Mucosa of rectum (tissue), 2 donors: ENCODE data around the gene CDK10.

Experiments used
- H3K27ac ChIP-seq, 2 donors: one replicate each; pipeline ENCODE4 v1.7.0; 2013; ENCODE audit warnings: inconsistent platforms in 2 of 2, low read depth in 2 of 2, low read length in 2 of 2
- H3K27me3 ChIP-seq, 2 donors: one replicate each; pipeline ENCODE4 v1.7.0; 2013; ENCODE audit warnings: low read length in 2 of 2; ENCODE audit not compliant: control insufficient read depth in 2 of 2, insufficient read depth in 2 of 2
- H3K36me3 ChIP-seq, 2 donors: one replicate each; pipeline ENCODE4 v1.7.0; 2013; ENCODE audit warnings: low read length in 2 of 2; ENCODE audit not compliant: control insufficient read depth in 2 of 2, insufficient read depth in 2 of 2
- H3K4me1 ChIP-seq, 2 donors: one replicate each; pipeline ENCODE4 v1.7.0; 2013; ENCODE audit warnings: low read length in 2 of 2, mild to moderate bottlenecking in 1 of 2; ENCODE audit not compliant: control insufficient read depth in 2 of 2, insufficient read depth in 2 of 2
- H3K4me3 ChIP-seq, 2 donors: one replicate each; pipeline ENCODE4 v1.7.0; 2013; ENCODE audit warnings: low read length in 2 of 2
- H3K9ac ChIP-seq, 2 donors: one replicate each; pipeline ENCODE4 v1.7.0; 2013; ENCODE audit warnings: low read length in 2 of 2, low read depth in 1 of 2, mild to moderate bottlenecking in 1 of 2
- H3K9me3 ChIP-seq, 2 donors: one replicate each; pipeline ENCODE4 v1.7.0; 2013; ENCODE audit warnings: low read length in 2 of 2; ENCODE audit not compliant: control insufficient read depth in 2 of 2
- donor health status: healthy.
- donor health status: Normal muscosa, but diverticular disease.

The CDK10 gene

GRCh38 chr16:89686520-89687091, at the start of gene CDK10:
Gene CDK10, plus strand, starts transcription at chr16:89686689. Its CDS starts 22 bp downstream, at chr16:89686711.
- Histone ChIP-seq H3K27ac (peak within 1 kb of the TSS; percentile 85 to 93), H3K9me3 (no peaks in the 10 kb centered on the region), H3K4me1 (peaks cover 15 to 16% of the 10 kb centered on the region in 2 donors), H3K36me3 (peaks cover 17 to 20% of the 10 kb centered on the region in 2 donors), H3K9ac (peak within 1 kb of the TSS; percentile 66 to 88), H3K27me3 (no peaks in the 10 kb centered on the region), H3K4me3 (peak within 1 kb of the TSS; percentile 77 to 89)

GRCh38 chr16:89637379-89637778, 49.1 kb upstream of the CDK10 start:
- no peak overlapping the region for H3K9ac ChIP-seq
- H3K27ac ChIP-seq, result no peak overlapping the region
- H3K4me1 ChIP-seq, result peaks cover 2 to 8% of the 10 kb centered on the region in 2 donors
- no peaks in the 10 kb centered on the region for H3K36me3 ChIP-seq
- H3K4me3 ChIP-seq, result no peak overlapping the region
- H3K9me3 ChIP-seq, result no peaks in the 10 kb centered on the region
- H3K27me3 ChIP-seq, result peaks cover 6 to 36% of the 10 kb centered on the region in 2 donors

GRCh38 chr16:89638455-89638854, 48.0 kb upstream of the CDK10 start:
- Histone ChIP-seq H3K9ac (no peak overlapping the region), H3K4me1 (no peaks in the 10 kb centered on the region), H3K4me3 (no peak overlapping the region), H3K27me3 (peaks cover 5 to 28% of the 10 kb centered on the region in 2 donors), H3K36me3 (no peaks in the 10 kb centered on the region), H3K9me3 (no peaks in the 10 kb centered on the region), H3K27ac (no peak overlapping the region)

- H3K27me3 ChIP-seq, result peaks cover 2 to 24% of the 10 kb centered on the region in 2 donors
- no peaks in the 10 kb centered on the region for H3K9me3 ChIP-seq
- H3K4me1 ChIP-seq, result no peaks in the 10 kb centered on the region
- no peaks in the 10 kb centered on the region for H3K36me3 ChIP-seq
- no peak overlapping the region for H3K4me3 ChIP-seq
- no peak overlapping the region for H3K27ac ChIP-seq
- no peak overlapping the region for H3K9ac ChIP-seq
These were observed 47.1 kb upstream of the CDK10 start for GRCh38 chr16:89639385-89639784.

GRCh38 chr16:89641458-89642119, 44.9 kb upstream of the CDK10 start:
- H3K27me3 ChIP-seq, result peaks cover 2 to 10% of the 10 kb centered on the region in 2 donors
- peaks cover 15 to 17% of the 10 kb centered on the region in 2 donors for H3K36me3 ChIP-seq
- no peak overlapping the region for H3K9ac ChIP-seq
- no peaks in the 10 kb centered on the region for H3K9me3 ChIP-seq
- H3K27ac ChIP-seq, result no peak overlapping the region
- H3K4me1 ChIP-seq, result no peaks in the 10 kb centered on the region
- no peak overlapping the region for H3K4me3 ChIP-seq

- no peak overlapping the region for H3K27ac ChIP-seq
- H3K4me1 ChIP-seq, result no peaks in the 10 kb centered on the region
- H3K4me3 ChIP-seq, result no peak overlapping the region
- no peak overlapping the region for H3K9ac ChIP-seq
- peaks cover 20 to 23% of the 10 kb centered on the region in 2 donors for H3K36me3 ChIP-seq
- H3K9me3 ChIP-seq, result no peaks in the 10 kb centered on the region
- peaks cover 2 to 4% of the 10 kb centered on the region in 2 donors for H3K27me3 ChIP-seq
These were observed 43.9 kb upstream of the CDK10 start for GRCh38 chr16:89642574-89642973.

GRCh38 chr16:89643769-89644300, 42.7 kb upstream of the CDK10 start:
- Histone ChIP-seq H3K9ac (no peak overlapping the region), H3K4me1 (no peaks in the 10 kb centered on the region), H3K36me3 (peaks cover 20 to 26% of the 10 kb centered on the region in 2 donors), H3K27ac (no peak overlapping the region), H3K9me3 (no peaks in the 10 kb centered on the region), H3K27me3 (peaks cover 0 to 2% of the 10 kb centered on the region in 2 donors), H3K4me3 (no peak overlapping the region)

- H3K4me1 ChIP-seq, result no peaks in the 10 kb centered on the region
- H3K9me3 ChIP-seq, result no peaks in the 10 kb centered on the region
- H3K9ac ChIP-seq, result no peak overlapping the region
- H3K4me3 ChIP-seq, result no peak overlapping the region
- no peak overlapping the region for H3K27ac ChIP-seq
- peaks cover 25 to 29% of the 10 kb centered on the region in 2 donors for H3K36me3 ChIP-seq
- H3K27me3 ChIP-seq, result peaks cover 0 to 1% of the 10 kb centered on the region in 2 donors
These were observed 41.4 kb upstream of the CDK10 start for GRCh38 chr16:89645122-89645521.

GRCh38 chr16:89646270-89646669, 40.2 kb upstream of the CDK10 start:
- Histone ChIP-seq H3K27ac (no peak overlapping the region), H3K9me3 (no peaks in the 10 kb centered on the region), H3K4me1 (no peaks in the 10 kb centered on the region), H3K27me3 (no peaks in the 10 kb centered on the region), H3K36me3 (peaks cover 25 to 37% of the 10 kb centered on the region in 2 donors), H3K9ac (no peak overlapping the region), H3K4me3 (no peak overlapping the region)

GRCh38 chr16:89646906-89647305, 39.6 kb upstream of the CDK10 start:
- Histone ChIP-seq H3K27me3 (no peaks in the 10 kb centered on the region), H3K4me3 (no peak overlapping the region), H3K9me3 (no peaks in the 10 kb centered on the region), H3K9ac (no peak overlapping the region), H3K27ac (no peak overlapping the region), H3K36me3 (peaks cover 25 to 43% of the 10 kb centered on the region in 2 donors), H3K4me1 (no peaks in the 10 kb centered on the region)
